Prostate gland (tissue), 2 donors: ENCODE measurements around the gene MARK3. TPM values are rescaled to one million over a fixed set of nuclear protein-coding genes. Genes with fewer than 3 reads are reported as not detected.

Experiments
- DNase-seq: peaks from one replicate; pipeline ENCODE4 v3.0.0-alpha.2; 2019; ENCODE audit warnings: low spot score
- H3K27ac ChIP-seq, 2 donors: fragments of 200-600 bp; sonication (generic); 2 replicates each; pipeline ENCODE4 v1.5.1; 2017 to 2019
- H3K27me3 ChIP-seq: fragments of 200-600 bp; sonication (generic); replicated peaks from 2 replicates; pipeline ENCODE4 v1.5.1; 2019; ENCODE audit not compliant: insufficient read depth
- H3K36me3 ChIP-seq, 2 donors: fragments of 200-600 bp; sonication (generic); 1 replicate in 1 of 2; 2 replicates in 1 of 2; pipeline versions ENCODE4 v1.5.1 to v1.8.1; 2017 to 2019
- H3K4me1 ChIP-seq: fragments of 200-600 bp; sonication (generic); replicated peaks from 2 replicates; pipeline ENCODE4 v1.5.1; 2019
- H3K4me3 ChIP-seq, 2 donors: fragments of 200-600 bp; sonication (generic); 2 replicates each; pipeline ENCODE4 v1.5.1; 2017 to 2019
- H3K9me3 ChIP-seq: fragments of 200-600 bp; sonication (generic); 2 replicates; pipeline ENCODE4 v1.5.1; 2017
- CTCF ChIP-seq, 4 experiments: fragments of 200-600 bp in 2 of 4; fragments of 450-650 bp in 2 of 4; sonication (generic) in 2 of 4; IDR thresholded peaks; 1 replicate in 3 of 4; 2 replicates in 1 of 4; pipeline ENCODE4 v1.5.1; 2016 to 2019; ENCODE audit warnings: antibody characterized with exemption in 4 of 4, mild to moderate bottlenecking in 2 of 4, moderate library complexity in 2 of 4
- POLR2A ChIP-seq: fragments of 450-650 bp; IDR thresholded peaks from one replicate; pipeline ENCODE4 v1.6.1; 2016; ENCODE audit warnings: antibody characterized with exemption, mild to moderate bottlenecking
- POLR2AphosphoS5 ChIP-seq: sonication (generic); formaldehyde crosslinking; IDR thresholded peaks from one replicate; pipeline ENCODE4 v1.6.1; 2017; ENCODE audit warnings: antibody characterized with exemption
- WGBS: methylation state at CpG from one replicate; pipeline ENCODE4 v1.1.5; 2018; 5-methylcytosine and 5-hydroxymethylcytosine counted together
- intact Hi-C: fragments of 100-400 bp; cut with DNase I; formaldehyde crosslinking; loops from one replicate; pipeline ENCODE4 v1.14.2; 2022
- total RNA-seq, 2 donors: library from RNA; depleted of rRNA; stranded (reverse); fragments of >200 nt; gene quantifications; one replicate each; pipeline ENCODE4 v1.1.0, GENCODE V29; 2016

MARK3 gene
- total RNA-seq, 2 donors from 2014 or later, result 51.5 to 115 TPM

GRCh38 chr14:103366741-103367140, 18.5 kb upstream of the MARK3 start:
- WGBS, result 85% methylated on average over 6 of the region's 6 CpGs
- TF ChIP-seq POLR2A (no peak), CTCF (IDR thresholded peaks at IDR 0.05) (no peak), POLR2AphosphoS5 (no peak)
- Histone ChIP-seq H3K4me3 (no peak overlapping the region), H3K27ac (no peak overlapping the region), H3K9me3 (no peaks in the 10 kb centered on the region), H3K4me1 (no peaks in the 10 kb centered on the region), H3K36me3 (no peaks in the 10 kb centered on the region), H3K27me3 (no peaks in the 10 kb centered on the region)
- intact Hi-C loops, result no loop called here
- no peak for DNase-seq

- no peaks in the 10 kb centered on the region for H3K27me3 ChIP-seq
- DNase-seq, result no peak
- WGBS, result 58% methylated on average over 4 of the region's 4 CpGs
- no peak overlapping the region for H3K4me3 ChIP-seq
- no peaks in the 10 kb centered on the region for H3K36me3 ChIP-seq
- no peak overlapping the region for H3K27ac ChIP-seq
- no peaks in the 10 kb centered on the region for H3K4me1 ChIP-seq
- intact Hi-C loops, result no loop called here
- TF ChIP-seq POLR2A, result no peak
- TF ChIP-seq POLR2AphosphoS5, result no peak
- no peak for TF ChIP-seq CTCF (IDR thresholded peaks at IDR 0.05)
- no peaks in the 10 kb centered on the region for H3K9me3 ChIP-seq
Measured at GRCh38 chr14:103367995-103368394, 17.2 kb upstream of the MARK3 start.

GRCh38 chr14:103370087-103370486, 15.1 kb upstream of the MARK3 start:
- no peak for DNase-seq
- Histone ChIP-seq H3K27me3 (no peaks in the 10 kb centered on the region), H3K9me3 (no peaks in the 10 kb centered on the region), H3K4me3 (no peak overlapping the region), H3K4me1 (no peaks in the 10 kb centered on the region), H3K36me3 (no peaks in the 10 kb centered on the region), H3K27ac (no peak overlapping the region)
- 100% methylated on average over 3 of the region's 3 CpGs for WGBS
- intact Hi-C loops, result no loop called here
- TF ChIP-seq POLR2AphosphoS5 (no peak), CTCF (IDR thresholded peaks at IDR 0.05) (no peak), POLR2A (no peak)

- TF ChIP-seq POLR2AphosphoS5, result no peak
- TF ChIP-seq POLR2A, result no peak
- no peak for TF ChIP-seq CTCF (IDR thresholded peaks at IDR 0.05)
- DNase-seq, result no peak
- H3K27ac ChIP-seq, result no peak overlapping the region
- H3K4me1 ChIP-seq, result no peaks in the 10 kb centered on the region
- H3K9me3 ChIP-seq, result no peaks in the 10 kb centered on the region
- no peaks in the 10 kb centered on the region for H3K27me3 ChIP-seq
- intact Hi-C loops, result no loop called here
- H3K36me3 ChIP-seq, result no peaks in the 10 kb centered on the region
- no peak overlapping the region for H3K4me3 ChIP-seq
- 49% methylated on average over 23 of the region's 23 CpGs for WGBS
Measured at GRCh38 chr14:103372017-103372416, 13.2 kb upstream of the MARK3 start.

GRCh38 chr14:103372552-103373304, 12.5 kb upstream of the MARK3 start:
- DNase-seq, result no peak
- Histone ChIP-seq H3K27me3 (no peaks in the 10 kb centered on the region), H3K4me1 (no peaks in the 10 kb centered on the region), H3K9me3 (no peaks in the 10 kb centered on the region), H3K4me3 (no peak overlapping the region), H3K36me3 (no peaks in the 10 kb centered on the region), H3K27ac (no peak overlapping the region)
- TF ChIP-seq POLR2A, result no peak
- TF ChIP-seq CTCF (IDR thresholded peaks at IDR 0.05), result no peak
- no peak for TF ChIP-seq POLR2AphosphoS5
- WGBS, result 70% methylated on average over 11 of the region's 11 CpGs
- intact Hi-C loops, result no loop called here
